Epithelial cell of esophagus (primary cell): ENCODE data around the gene FKBP4.
"Not testable (repeated sequence)": the region's sequence is repeated elsewhere in the genome, so short reads cannot be mapped to it uniquely, and the experiment has no call there.

Source experiments
- DNase-seq: peaks from one replicate; pipeline ENCODE4 v3.0.0; 2010; ENCODE audit warnings: low read depth
- H3K4me3 ChIP-seq: 2 replicates; pipeline ENCODE4 v1.5.1; 2011; ENCODE audit warnings: mild to moderate bottlenecking, low read length, control low read depth
- CTCF ChIP-seq: IDR thresholded peaks from 2 replicates; pipeline ENCODE4 v1.5.1; 2011; ENCODE audit warnings: low read depth, mild to moderate bottlenecking, low read length, control low read depth, inconsistent platforms; ENCODE audit not compliant: insufficient read depth; ENCODE audit errors: missing control alignments

The FKBP4 gene

GRCh38 chr12:2765608-2766007 is 29.2 kb upstream of the FKBP4 start:
- no peak for TF ChIP-seq CTCF
- no peak for DNase-seq
- H3K4me3 ChIP-seq, result no peak overlapping the region

- no peak overlapping the region for H3K4me3 ChIP-seq
- no peak for DNase-seq
- no peak for TF ChIP-seq CTCF
Observed at GRCh38 chr12:2768224-2768961, 26.4 kb upstream of the FKBP4 start.

- no peak overlapping the region for H3K4me3 ChIP-seq
- DNase-seq, result no peak
- TF ChIP-seq CTCF, result no peak
Observed at GRCh38 chr12:2769866-2770533, 24.8 kb upstream of the FKBP4 start.

GRCh38 chr12:2770544-2770943 is 24.2 kb upstream of the FKBP4 start:
- H3K4me3 ChIP-seq, DNase-seq: not testable (repeated sequence)

DNA sequence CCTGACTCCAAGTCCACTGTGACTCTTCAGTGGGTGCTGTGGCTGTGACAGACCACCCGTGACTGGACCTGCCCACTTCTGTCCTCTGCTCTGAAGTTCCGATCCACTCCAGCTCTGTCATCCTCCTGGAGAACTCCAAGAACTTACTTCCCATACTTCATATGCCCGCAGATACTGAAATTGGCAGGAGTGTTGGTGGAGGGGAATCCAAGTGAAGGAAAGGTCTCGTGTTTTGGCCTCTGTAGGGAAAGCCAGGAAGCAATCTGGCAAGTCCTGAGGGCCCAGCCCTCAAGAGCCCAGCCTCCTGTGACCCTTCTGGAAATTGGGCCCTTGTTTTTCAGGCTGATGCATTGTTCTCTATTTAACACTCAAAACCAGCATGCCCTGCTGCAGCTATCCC is 22.4 kb upstream of the FKBP4 start:
- H3K4me3 ChIP-seq, result no peak overlapping the region
- no peak for TF ChIP-seq CTCF
- DNase-seq, result no peak

GRCh38 chr12:2773199-2773875 is 21.4 kb upstream of the FKBP4 start:
- TF ChIP-seq CTCF, result no peak
- no peak overlapping the region for H3K4me3 ChIP-seq
- DNase-seq, result no peak

- TF ChIP-seq CTCF, result no peak
- no peak overlapping the region for H3K4me3 ChIP-seq
- no peak for DNase-seq
Observed at GRCh38 chr12:2775431-2775830, 19.3 kb upstream of the FKBP4 start.
